ENCODE results near the gene CDK7.

Gene CDK7

DNA sequence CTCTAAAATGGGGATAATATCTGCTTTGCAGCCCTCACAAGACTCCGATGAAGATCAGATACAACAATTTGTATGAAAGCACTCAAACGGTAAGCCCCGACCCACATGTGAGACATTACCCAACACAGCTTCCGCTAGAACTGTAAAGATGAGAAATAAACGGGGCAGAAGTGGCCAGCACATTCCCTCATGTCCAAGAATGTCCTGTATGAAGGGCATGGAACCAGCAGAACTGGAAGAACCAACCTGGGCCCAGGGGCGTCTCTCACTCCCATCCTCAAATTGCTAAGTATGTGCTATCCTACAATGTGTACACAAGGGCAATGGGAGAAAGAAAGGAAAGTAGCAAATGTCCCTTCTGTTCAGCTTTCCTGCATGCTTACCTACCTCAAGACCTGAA lies 64.9 kb downstream of the CDK7 start:
- DNase-seq: no peak

DNA sequence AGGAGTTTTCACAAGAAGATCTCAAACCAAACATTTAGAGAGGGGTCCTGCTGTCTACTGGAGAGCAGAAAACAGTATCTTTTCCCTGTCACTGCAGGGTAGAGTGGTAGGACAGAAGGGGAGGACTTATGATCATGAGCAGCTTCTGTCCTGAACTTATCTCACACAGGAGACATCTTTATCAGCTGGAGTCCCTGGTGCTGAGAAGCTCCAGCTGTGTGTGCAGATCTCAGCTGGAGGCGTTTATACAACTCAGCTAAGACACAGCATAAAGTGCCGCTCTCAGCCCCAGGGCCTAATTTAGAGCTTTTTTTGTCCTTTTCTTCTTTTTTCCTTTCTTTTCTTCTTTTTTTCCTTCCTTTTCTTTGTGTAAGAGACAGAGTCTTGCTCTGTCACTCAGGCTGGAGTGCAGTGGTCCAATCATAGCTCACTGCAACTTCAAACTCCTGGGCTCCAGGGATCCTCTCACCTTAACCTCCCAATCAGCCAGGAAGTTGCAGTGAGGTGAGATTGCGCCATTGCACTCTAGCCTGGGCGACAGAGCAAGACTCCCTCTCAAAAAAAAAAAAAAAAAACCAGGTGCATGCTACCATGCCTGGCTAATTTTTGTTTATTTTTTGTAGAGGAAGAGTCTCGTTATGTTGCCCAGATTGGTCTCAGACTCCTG lies 66.0 kb downstream of the CDK7 start:
- no peak for DNase-seq

DNA sequence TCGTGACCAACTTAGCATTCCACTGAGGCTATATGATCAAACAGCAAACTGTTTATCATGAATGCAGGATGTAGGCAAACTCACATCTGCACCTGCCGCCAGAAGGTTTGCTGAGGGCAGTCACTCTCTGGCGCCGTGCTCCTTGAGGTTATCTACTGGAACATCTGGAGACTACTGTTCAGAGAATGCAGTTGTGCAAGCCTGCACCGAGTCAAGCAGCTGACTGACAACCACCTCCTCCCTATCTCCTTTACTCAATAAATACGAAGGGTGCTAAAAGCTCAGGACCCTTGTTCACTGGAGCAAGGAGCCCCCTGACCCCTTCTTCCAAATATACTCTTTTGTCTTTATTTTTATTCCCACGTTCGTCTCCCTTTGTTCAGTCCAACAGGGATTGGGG lies 70.8 kb downstream of the CDK7 start:
- DNase-seq: no peak

DNA sequence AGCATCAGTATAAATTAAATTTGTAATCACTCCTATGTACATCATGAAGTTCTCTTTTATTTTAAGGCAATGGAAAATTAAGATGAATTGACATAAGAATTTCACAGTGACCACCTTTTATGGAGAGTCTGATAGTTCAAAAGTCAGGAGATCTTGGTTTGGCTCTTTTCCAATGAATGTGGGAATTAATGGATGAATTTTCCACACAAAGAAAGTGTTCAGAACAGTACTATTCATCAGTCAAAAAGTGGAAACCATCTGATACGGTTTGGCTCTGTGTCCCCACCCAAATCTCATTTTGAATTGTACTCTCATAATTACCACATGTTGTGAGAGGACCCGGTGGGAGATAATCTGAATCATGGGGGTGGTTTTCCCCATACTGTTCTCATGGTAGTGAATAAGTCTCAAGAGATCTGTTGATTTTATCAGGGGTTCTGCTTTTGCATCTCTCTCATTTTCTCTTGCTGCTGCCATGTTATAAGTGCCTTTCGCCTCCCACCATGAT lies 73.4 kb downstream of the CDK7 start:
- DNase-seq: no peak

DNA sequence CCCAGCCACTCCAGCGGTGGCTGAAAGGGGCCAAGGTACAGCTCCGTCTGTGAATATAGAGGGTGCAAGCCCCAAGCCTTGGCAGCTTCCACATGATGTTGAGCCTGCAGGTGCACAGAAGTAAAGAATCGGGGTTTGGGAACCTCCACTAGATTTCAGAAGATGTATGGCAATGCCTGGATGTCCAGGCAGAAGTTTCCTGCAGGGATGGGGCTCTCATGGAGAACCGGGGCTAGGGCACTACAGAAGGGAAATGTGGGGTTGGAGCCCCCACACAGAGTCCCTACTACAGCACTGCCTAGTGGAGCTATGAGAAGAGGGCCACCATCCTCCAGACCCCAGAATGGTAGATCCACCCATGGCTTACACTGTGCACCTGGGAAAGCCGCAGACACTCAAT lies 74.7 kb downstream of the CDK7 start:
- DNase-seq: no peak

DNA sequence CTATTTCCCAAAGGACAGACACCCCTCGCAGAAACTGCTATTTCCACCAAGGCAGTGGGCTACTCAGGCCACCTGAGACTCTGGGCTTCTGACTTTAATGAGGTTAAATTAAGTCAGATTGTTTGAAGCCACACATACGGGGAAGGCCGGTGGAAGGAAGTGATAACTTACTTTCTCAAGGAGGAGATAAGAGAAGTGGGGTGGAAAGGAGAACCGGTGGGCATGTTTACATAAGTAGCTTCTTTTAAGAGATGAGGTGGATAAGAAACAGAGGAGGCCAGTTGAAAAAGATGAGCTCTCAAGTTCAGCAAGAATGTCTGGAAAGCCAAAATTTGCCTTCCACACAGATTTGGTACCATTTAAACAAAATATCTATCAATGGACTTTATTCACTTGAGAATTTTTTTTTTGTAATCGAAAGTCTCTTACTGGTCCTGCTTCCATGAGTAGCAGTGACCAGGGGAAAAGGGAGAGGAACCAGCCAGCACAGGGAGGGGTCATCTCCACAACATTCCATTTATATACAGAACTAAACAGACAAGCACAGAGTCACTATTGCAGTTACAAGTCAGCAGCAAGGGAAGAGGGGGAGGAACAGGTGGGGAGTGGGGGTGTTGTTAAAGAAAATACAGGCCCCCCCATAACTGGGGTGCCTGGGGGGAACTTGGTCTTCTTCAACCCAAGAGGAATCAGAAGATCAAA lies 77.9 kb downstream of the CDK7 start:
- no peak for DNase-seq

DNA sequence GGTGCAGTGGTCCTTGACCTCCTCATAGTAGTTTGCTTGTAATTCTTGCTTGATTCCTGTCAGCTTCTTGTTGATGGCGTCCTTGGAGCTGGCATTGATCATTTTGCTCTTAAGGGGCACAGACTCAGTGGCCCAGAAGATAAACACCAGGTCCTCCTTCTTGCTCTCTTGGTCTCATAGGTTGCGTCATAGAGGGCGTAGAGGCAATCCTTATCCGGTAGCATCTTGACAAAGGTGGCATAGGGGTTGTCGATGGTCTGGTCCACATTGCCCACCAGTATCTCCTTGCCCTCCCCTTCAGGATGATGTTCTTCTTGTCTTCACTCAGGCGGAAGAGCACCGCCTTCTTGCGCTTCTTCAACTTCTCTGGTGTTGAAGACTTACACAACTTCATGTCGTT lies 78.7 kb downstream of the CDK7 start:
- no peak for DNase-seq

DNA sequence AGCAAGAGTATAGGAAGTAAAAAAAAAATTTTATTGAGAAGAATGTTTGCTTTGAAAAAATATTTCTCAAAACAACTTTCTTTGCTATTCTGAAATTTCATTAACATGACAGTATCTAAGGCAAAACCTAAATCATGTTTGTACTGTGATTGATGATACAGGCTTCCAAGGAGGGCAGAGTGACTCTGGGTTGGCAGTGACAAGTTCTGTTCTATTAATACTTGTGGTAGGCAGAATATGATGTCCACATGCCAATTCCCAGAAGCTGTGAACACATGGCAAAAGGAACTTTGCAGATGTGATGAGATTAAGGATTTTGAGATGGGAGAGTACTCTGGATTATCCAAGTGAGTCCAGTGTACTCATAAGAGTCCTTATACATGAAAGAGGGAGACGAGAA lies 81.3 kb downstream of the CDK7 start:
- no peak for DNase-seq

DNA sequence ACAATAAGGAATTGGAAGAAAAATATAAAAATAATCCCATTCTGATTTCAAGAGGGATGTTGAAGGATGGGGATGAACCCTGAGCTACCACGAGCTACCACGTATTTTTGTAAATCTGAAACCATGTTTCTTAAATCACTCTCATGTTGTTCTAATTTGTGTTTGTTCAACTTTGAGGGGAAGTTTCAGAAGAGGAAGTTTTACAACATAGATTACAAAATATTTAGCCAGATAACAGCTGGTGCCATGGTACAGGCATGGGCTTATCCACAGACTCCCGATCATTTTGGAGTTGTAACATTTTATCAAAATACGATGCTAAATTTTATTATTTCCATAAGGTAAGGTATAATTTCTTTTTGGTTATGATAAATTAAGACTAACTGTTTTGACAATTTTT lies 82.7 kb downstream of the CDK7 start:
- DNase-seq: no peak

DNA sequence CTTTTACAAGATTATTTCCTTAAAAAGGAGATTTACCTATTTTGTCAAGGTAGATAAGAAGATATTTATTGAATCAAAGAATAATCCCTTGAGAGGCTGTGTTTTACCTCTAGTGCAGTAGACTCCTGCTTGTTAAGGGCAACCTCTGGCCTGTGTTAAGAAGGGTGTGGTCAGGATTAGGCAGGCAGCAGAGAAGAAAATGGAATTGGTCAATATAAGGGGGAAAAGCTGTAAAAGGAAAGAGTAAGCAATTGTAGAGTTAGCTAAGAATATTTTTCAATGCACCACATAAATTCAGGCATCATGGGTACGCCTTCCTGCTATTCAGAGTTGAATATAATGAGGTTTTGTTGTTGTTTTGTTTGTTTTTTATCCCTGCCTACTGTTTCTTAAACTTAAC lies 91.7 kb downstream of the CDK7 start:
- no peak for DNase-seq

Measured in stimulated activated CD8-positive, alpha-beta memory T cell treated with anti-CD3 and anti-CD28 coated beads, Interleukin-4, amount 100 ng/mL, for 48 hours (primary cell).